Loucy (cell line): ENCODE data around the gene PHLDB1.

ENCODE experiments used
- EZH2phosphoT487 ChIP-seq: fragments of 200-600 bp; IDR thresholded peaks from 2 replicates; pipeline ENCODE4 v1.6.1; 2018; ENCODE audit warnings: antibody characterized with exemption, mild to moderate bottlenecking, moderate library complexity, borderline replicate concordance
- TF ChIP-seq, protein P1 (sequence below): fragments of 200-600 bp; sonication (generic); conservative IDR thresholded peaks from 2 replicates; pipeline ENCODE4 v1.5.1; 2014; ENCODE audit warnings: mild to moderate bottlenecking, antibody characterized with exemption, low read length

DNA sequence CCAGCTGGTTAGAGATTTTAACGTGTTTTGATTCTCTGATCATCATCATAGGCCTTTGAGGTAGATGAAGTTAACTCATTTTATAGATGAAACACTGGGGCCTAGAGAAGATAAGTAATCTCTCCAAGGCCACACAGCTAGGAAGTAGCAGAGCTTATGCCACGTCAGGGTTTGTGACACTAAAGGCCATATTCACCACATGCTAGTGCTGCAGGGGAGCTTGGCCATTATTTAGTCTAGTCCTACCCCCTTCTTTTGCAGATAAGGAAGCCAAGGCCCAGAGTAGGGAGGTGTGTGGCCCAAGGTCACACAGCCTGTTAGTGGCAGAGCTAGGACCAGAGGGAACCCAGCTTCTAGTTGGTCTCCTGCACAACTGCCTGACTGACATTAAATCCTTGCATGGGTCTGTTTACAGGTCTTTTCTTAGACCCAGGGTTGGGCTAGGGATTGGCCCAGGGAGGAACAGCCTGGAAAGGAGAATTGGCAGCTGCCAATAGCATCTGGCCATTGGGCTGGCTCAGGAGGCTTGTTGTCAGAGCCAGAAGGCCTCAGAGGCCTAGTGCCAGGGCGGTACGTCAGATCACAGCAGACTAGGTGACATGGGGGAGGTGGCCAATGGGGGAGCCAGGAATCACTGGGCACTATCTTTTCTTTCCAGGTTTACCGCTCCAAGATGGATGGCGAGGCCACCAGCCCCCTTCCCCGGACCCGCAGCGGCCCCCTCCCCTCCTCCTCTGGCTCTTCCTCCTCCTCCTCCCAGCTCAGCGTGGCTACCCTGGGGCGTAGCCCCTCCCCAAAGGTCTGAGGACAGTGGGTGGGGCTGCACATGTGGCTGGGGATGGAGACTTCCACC is 36.0 kb downstream of the PHLDB1 start:
- TF ChIP-seq, protein P1, sequence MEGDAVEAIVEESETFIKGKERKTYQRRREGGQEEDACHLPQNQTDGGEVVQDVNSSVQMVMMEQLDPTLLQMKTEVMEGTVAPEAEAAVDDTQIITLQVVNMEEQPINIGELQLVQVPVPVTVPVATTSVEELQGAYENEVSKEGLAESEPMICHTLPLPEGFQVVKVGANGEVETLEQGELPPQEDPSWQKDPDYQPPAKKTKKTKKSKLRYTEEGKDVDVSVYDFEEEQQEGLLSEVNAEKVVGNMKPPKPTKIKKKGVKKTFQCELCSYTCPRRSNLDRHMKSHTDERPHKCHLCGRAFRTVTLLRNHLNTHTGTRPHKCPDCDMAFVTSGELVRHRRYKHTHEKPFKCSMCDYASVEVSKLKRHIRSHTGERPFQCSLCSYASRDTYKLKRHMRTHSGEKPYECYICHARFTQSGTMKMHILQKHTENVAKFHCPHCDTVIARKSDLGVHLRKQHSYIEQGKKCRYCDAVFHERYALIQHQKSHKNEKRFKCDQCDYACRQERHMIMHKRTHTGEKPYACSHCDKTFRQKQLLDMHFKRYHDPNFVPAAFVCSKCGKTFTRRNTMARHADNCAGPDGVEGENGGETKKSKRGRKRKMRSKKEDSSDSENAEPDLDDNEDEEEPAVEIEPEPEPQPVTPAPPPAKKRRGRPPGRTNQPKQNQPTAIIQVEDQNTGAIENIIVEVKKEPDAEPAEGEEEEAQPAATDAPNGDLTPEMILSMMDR = no peak
- TF ChIP-seq EZH2phosphoT487 = no peak
